Stomach (tissue), 4 donors: ENCODE measurements around the gene SPACA7.

Experiments
- EP300 ChIP-seq: sonication (generic); formaldehyde crosslinking; IDR thresholded peaks from one replicate; pipeline ENCODE4 v1.6.1; 2017; ENCODE audit warnings: antibody characterized with exemption
- POLR2A ChIP-seq, 4 donors: fragments of 450-650 bp; IDR thresholded peaks; one replicate each; pipeline ENCODE4 v1.6.1; 2016; ENCODE audit warnings: antibody characterized with exemption in 4 of 4, control low read depth in 2 of 4, mild to moderate bottlenecking in 1 of 4, moderate library complexity in 1 of 4
- POLR2AphosphoS5 ChIP-seq, 3 donors: sonication (generic); formaldehyde crosslinking; IDR thresholded peaks; one replicate each; pipeline ENCODE4 v1.6.1; 2016; ENCODE audit warnings: antibody characterized with exemption in 3 of 3
- TF ChIP-seq, protein P1 (sequence below), 7 experiments: fragments of 450-650 bp in 4 of 7; fragments of 200-600 bp in 3 of 7; sonication (generic) in 3 of 7; IDR thresholded peaks; one replicate each; pipeline ENCODE4 v1.5.1; 2016 to 2019; ENCODE audit warnings: antibody characterized with exemption in 7 of 7, control low read depth in 2 of 7, mild to moderate bottlenecking in 1 of 7

DNA sequence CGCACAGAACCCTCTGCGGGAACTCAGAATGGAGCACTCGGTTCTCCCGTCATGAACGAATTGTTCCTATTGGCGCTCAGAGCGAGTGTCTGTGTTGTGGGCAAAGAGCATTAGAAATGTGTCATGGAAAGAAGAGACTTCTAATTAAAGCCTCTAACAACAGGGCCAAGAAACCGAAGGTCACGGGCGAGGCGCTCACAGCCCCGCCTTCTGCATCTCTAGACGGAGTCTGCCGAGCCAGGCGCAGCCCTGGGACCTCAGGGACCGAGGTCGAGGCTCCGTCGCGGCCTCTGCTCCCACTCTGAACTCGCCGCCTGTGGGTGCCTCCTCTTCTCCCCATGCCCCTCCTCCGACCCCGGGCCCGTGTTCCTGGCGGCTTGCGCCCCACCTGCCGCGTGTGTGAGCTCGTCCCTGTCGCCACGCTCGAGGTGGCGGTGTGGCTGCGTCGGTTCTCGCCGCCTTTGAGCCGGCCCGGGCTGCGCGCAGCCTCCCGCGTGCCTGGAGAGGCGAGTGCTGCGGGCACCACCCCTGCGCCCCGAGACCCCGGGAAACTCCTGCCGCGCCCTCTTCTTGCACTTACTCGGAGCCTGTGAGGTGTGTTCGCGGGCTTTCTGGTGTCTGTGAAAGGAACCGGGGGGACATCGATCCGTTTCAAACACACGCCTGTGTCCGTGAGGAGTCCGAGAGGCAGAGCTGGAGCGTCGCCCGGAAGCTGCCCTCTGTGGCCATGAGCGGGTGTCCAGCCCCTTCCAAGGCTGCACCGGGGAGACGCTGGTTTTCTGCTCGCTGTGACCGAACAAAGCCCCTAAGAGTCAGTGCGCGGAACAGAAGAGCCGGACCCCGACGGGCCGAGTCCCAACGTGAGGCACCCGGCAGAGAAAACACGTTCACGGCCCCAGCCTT, 45.4 kb upstream of the SPACA7 start:
- TF ChIP-seq POLR2AphosphoS5 (IDR thresholded peaks at IDR 0.05): no peak
- TF ChIP-seq, protein P1, sequence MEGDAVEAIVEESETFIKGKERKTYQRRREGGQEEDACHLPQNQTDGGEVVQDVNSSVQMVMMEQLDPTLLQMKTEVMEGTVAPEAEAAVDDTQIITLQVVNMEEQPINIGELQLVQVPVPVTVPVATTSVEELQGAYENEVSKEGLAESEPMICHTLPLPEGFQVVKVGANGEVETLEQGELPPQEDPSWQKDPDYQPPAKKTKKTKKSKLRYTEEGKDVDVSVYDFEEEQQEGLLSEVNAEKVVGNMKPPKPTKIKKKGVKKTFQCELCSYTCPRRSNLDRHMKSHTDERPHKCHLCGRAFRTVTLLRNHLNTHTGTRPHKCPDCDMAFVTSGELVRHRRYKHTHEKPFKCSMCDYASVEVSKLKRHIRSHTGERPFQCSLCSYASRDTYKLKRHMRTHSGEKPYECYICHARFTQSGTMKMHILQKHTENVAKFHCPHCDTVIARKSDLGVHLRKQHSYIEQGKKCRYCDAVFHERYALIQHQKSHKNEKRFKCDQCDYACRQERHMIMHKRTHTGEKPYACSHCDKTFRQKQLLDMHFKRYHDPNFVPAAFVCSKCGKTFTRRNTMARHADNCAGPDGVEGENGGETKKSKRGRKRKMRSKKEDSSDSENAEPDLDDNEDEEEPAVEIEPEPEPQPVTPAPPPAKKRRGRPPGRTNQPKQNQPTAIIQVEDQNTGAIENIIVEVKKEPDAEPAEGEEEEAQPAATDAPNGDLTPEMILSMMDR (IDR thresholded peaks at IDR 0.05): no peak
- TF ChIP-seq EP300: no peak
- TF ChIP-seq POLR2A (IDR thresholded peaks at IDR 0.05): no peak
